COR-L47 (cell line): Measurements from ENCODE around the gene UPB1.
"Not testable (repeated sequence)": the region's sequence is repeated elsewhere in the genome, so short reads cannot be mapped to it uniquely, and the experiment has no call there.

Experiments used
- DNase-seq: peaks from one replicate; lab custom pipeline; 2025; lab: John Stamatoyannopoulos, UW

Gene UPB1

DNA sequence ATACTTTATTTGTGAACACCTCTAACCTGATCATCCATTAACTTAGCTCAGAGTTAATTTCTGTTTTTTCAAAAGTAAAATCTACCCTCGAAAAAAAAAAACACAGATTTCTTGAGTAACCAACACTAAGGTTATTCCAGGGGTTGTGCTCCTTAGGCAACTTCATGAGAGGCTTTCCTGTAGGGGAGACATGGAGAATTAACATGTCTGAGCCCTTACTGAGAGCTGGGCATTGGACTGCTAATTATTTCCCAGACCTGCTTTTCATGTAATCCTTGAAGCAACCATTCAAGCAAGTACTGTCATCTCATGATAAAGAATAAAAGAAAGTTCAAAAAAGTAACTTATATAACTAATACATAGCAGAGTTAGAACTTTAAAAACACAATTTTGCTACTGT lies 13.5 kb upstream of the UPB1 start:
- no peak for DNase-seq

DNA sequence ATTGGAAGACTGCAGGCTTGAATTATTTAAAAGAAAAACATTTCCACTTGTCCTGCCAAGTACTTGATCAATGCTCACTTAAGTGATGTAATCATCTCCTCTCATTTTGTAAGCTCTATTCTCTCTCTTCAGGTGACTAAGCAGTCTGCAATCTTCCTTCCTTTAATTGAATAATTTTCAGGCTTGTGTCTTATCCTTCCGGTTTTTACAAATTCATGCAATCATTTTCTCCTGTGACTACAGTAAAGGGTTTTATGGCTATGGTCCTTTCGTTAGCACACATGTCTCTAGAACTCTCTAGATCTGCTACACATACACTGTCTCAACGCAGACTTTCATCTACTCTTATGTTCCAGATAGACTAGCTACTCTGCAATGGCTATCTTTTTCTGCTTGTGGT lies 12.6 kb upstream of the UPB1 start:
- peak; percentile 43 for DNase-seq

DNA sequence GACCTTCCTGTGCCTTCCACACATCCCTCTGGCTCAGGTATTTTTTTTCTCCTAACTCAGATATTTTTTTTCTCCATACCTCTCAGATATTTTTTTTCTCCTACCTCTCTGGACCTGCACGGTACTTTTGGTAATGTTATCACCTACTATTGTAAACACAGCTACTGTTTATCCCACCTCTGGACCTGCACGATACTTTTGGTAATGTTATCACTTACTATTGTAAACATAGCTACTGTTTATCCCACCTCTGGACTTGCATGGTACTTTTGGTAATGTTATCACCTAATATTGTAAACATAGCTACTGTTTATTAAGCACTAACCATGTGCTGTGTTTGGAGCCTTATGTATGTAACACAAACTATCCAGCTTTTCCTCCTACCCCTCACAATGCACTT lies 12.1 kb upstream of the UPB1 start:
- DNase-seq = no peak

DNA sequence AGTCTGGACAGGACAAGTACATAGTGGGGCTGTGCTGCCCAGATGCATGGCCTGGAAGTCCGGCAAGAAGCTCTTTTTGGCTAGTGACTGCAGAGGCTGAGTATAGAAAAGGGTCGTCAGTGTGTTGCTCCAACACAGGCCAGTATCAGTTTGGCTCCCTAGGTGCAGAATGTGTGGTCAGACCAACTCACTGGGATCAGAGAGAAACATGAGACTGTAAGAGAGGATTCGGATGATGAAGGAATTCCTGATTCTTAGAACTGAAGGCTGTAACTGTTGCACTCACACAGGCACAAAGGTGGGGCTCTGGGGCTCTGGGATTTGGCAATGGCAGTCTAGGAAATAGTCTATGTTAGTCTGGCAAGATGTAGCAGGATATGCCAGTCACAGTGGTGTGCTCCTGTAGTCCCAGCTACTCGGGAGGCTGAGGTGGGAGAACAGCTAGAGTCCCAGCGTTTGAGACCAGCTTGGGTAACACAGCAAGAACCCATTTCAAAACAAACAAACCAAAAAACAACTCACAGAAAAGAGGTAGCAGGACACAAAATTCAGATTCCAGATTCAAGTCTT lies 11.1 kb upstream of the UPB1 start:
- no peak for DNase-seq

DNA sequence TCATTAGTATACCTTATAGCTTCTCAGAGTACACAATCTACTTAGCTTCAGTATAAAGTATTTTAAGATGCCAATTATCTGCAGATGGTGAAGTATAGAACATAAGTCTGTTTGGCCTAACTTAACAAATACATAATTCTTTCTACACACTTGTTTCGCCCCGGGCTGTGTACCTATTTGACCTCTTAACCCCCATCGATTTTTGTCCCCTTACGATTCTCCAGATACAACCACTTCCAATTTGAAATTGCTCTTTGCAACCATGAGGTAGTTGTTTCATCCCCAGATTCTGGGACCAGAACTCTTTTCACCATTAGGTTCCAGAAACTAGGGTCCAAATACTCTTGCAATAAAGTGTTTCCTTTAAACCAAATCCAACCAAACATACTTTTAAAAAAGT lies 10.0 kb upstream of the UPB1 start:
- DNase-seq = no peak

DNA sequence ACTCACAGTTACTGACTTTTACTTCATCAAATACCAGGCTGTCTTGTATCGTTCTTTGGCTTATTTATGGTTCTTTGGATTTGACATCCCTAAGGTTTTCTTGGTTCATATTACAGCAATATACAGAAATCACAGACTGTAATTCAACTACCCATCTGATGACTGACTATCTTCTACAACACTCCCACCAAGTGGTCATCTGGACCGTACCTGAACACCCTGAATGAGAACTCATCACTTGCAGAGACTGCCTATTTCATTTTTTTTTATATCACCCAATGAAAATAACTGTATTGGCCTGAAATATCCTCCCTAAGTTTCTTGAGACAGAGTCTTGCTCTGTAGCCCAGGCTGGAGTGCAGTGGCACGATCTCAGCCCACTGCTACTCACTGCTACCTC lies 9.5 kb upstream of the UPB1 start:
- peak; percentile 12 for DNase-seq

DNA sequence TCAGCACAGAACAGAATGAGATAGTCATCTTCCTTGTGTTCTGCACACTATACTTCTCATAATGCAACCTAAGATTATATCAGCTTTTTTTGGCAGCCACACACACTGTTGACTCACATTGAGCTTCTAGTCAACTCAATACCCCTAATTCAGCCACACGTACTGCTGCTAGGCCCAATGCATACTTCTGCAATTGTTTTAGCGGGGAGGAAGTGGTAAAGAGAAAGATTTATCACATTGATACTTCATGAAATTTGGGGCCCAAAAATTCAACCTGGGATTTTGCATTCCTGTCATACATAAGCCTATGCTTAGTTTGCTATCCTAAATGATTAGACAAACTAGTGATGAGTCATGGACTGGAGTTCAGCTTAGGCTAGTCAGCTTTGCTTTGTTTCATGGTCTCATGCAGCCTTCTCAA lies 8.6 kb upstream of the UPB1 start:
- DNase-seq = no peak

DNA sequence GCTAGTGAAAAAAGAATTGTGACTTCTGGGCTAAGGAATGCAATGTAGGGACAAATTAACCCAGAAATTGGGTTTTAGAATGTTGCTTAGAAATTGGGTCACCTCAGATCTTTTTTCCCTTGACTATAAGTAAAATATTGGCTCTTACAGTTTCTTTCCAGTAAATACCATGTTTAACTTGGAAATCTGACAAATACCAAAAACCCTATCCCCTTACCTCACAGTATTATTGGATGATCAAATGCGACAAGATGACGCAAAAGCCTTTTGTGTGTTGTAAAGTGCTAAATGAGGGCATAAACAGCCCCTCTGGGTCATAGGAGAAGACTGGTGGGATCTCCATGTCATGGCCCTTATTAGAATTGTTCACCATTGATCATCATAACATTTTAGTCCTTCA lies 6.1 kb upstream of the UPB1 start:
- no peak for DNase-seq

DNA sequence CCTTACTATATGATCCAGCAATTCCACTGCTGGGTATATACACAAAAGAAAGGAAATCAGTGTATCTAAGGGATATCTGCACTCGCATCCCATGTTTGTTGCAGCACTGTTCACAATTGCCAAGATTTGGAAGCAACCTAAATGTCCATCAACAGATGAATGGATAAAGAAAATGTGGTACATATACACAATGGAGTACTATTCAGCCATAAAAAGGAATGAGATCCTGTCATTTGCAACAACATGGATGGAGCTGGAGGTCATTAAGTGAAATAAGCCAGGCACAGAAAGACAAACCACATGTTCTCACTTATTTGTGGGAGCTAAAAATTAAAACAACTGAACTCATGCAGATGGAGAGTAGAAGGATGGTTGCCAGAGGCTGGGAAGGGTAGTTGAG lies 5.7 kb upstream of the UPB1 start:
- DNase-seq = not testable (repeated sequence)

DNA sequence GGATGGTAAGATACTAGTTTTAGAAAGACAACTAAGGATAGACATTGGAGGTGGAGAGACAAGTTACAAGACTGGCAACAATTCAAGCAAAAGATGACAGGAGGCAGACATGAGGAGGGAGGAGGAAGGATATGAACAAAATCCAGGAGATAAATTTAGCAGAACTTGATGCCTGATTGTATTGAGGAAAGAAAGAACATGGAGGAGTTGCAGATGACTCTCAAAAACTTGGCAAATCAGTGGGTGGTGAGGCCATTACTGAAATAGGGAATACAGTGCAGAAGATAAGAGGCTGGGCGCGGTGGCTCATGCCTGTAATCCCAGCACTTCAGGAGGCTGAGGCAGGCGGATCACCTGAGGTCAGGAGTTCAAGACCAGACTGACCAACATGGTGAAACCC lies 2.7 kb upstream of the UPB1 start:
- no peak for DNase-seq

DNA sequence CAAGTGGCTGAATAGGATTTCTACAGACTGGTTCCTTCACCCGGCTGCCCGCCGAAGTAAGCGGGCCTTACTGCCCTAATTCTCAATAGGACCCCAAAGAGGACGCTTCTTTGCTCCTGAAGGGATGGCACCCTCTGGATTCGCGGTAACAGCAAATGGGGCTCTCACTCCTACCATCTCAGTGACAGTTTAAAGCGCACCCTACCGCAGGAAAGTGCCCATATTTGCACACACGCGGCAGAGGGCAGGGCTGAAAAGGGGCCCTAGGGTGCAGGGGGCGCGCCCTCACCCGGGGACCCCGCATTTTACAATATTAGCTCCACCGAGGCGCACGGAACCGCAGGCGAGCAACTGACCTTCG lies 985 bp upstream of the UPB1 start:
- DNase-seq = no peak

DNA sequence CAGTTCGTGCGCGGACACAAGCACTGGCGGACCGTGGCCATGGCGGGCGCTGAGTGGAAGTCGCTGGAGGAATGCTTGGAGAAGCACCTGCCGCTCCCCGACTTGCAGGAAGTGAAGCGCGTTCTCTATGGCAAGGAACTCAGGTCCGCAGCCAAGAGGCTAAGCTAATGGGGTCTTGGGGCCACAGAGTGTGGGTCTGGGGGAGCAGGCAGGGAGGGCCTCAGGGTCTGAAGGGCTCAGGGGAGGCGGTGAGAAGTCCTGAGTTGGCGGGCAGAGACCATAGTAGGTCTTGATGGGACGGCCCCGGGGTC lies 188 bp downstream of the UPB1 start:
- DNase-seq = no peak

DNA sequence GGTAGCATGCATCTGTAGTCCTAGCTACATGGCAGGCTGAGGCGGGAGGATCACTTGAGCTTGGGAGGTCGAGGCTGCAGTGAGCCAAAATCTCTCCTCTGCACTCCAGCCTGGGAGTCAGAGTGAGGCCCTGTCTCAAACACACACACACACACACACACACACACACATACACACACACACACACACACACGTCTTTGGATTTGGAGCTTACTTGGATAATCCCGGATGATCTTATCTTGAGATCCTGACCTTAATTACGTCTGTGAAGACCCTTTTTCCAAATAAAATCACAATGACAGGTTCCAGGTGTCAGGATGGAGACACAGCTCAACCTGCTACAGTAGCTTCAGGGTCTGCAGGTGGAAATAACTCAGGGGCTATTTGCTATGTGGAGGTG lies 1.1 kb downstream of the UPB1 start:
- DNase-seq = no peak

DNA sequence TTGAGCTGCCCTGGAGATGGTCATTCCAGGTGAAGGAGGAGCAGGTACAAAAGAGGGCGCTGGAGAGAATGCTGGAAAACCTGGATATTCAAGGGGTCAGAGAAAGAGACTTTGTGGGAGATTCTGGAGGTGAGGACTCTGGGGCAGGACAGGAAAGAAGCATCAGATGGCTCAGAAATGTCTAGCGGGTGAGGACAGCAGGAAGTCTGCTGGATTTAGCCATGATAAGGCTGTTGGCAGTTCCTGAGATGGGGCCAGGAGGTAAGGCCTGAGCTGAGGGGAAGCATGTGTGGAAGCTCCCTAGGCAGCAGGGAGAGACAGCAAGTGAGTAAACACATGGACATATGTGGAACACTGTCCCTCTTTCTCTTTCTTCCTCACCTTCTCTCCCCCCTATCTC lies 1.5 kb downstream of the UPB1 start:
- no peak for DNase-seq

DNA sequence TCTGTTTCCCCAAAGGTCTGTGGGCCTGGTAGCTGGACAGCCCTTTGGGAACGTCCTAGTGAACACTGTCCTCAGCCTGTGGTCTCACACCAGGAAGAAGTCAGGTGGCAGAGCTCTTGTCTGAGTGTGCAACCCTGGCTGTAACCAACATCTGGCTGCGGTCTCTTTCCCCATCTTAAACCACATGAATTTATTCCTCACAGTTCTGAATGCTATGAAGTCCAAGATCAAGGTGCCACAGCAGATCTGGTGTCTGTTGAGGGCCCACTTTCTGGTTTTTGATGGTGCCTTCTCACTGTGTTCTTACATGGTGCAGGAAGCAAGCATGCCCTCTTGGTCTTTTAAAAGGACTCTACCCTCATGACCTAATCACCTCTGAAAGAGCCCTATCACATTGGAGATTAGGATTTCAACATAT lies 2.7 kb downstream of the UPB1 start:
- DNase-seq = no peak

DNA sequence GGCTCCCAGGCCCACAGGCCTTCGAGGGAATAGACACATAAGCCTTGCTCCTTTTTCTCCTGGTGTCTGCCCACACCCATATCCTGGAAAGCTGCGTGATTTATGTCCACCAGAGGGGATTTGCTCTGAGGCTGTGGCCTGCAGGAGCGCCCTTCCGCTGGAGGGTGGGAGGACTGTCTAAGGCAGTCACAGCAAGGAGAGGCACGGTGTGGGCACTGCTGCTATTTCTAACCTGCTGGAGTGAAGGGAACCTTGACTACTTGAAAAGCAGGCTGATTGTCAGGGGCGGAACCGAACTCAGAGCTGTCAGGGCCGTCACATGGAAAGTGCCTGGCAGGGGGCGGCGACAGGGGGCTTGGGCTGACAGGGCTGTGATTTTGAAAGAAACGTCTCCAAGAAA lies 3.7 kb downstream of the UPB1 start:
- no peak for DNase-seq

DNA sequence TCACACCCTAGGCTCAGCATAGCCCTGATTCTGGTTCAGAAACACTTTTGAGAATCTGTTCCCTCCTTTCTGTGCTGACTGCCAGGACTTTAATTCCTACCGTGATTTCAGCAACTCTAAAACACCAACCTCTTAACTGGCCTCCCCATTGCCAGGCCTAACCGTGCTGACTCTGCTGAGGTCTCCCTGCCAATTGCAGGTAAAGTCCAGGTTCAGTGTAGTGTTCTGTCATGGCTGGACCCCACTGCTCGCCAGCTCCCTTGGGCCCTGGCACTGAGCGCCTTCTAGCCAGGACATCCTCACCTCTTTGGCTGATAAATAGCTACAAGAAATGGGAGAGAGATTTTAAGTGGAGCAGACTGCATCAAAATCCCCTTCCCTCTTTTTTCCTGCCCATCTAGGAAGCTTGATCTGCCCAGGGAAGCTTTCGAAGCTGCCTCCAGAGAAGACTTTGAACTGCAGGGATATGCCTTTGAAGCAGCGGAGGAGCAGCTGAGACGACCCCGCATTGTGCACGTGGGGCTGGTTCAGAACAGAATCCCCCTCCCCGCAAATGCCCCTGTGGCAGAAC lies 4.7 kb downstream of the UPB1 start:
- no peak for DNase-seq

DNA sequence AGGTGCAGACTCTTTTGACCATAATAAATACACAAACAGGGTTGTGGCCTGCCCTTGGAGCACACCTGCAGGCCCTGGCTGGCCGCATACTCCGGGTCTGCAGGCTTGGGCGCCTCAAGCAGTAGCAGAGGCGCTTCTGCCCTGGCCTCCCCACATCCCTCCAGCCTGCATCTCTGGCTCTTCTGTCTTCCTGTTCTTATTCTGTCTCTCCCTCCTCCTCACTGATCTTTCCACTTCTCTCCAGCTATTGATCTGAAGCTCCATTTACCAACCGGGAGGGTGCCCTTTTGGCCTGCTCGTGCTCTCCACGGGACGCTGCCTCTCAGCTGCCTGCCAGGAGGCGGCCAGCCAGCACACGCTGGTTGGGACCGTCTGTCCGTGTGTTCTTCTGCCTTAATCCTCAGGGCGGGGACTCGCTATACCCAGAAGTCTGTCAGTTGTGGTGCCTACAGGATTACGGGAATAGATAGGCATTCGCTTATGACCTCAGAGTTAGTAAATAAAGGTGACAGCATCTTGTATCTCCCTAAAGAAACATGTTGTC lies 5.2 kb downstream of the UPB1 start:
- DNase-seq = no peak

DNA sequence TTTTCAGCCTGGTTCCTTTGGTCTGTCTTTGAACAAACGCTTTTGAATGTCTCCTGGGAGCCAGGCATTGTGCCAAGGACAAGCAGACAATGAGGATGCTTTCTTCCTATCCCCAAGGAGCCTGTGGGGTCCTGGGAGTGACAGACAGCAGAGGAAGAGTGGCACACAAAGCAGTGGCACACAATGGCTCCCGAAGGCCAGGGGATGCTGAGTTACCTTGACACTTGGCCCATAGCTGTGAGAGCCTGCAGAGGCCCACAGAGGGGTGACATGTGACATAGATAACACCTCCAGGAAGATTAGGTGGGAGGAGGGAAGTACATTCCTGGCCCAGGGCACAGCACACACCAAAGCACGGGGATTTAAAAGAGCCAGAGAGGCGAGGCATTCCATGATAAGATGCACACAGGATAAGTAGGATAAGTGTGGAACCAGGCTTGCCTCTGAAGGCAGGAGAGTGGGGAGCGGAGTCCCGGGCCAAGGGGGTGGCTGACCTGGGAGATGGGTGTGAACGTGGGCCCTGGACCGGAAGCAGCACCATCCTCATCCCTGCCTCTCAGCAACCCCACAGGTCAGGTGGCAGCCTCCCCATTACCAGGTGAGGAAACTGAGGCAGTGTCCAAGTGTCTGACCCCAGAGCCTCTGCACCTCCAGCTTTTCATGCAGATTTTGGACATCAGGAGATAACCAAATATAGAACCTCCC lies 6.3 kb downstream of the UPB1 start:
- no peak for DNase-seq

DNA sequence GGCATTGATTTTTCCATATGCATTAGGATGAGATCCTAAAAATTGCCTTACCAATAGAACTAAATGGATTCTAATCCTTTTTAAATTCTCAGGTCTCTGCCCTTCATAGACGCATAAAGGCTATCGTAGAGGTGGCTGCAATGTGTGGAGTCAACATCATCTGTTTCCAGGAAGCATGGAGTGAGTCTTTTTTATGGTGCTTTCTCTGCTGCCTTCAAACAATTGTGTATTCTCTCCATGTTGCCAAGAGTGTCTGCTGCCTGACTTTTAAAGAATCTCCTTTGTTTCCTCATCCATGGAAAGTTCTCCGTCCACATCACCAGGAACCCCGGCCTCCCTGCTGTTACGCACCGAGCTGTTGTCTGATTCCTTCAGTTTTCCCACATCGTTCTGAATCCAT lies 6.9 kb downstream of the UPB1 start:
- DNase-seq = no peak

DNA sequence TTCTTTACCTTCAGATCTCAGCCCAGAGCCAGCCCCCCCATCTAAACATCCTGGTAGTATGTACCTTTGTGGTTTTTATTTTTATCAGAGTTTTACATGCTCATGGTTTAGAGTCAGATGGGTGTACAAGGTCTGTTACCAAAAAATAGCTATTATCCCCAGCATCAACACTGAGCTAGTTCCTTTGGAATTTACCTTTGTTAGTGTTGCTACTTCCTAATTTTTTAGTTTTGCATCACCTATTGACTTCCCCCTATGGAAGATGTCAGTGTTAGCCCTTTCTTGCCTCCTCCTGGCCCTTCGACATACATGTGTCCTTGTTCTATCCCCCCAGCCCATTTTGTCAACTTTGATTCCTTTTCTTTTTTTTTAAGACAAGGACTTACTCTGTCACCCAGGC lies 7.4 kb downstream of the UPB1 start:
- no peak for DNase-seq

DNA sequence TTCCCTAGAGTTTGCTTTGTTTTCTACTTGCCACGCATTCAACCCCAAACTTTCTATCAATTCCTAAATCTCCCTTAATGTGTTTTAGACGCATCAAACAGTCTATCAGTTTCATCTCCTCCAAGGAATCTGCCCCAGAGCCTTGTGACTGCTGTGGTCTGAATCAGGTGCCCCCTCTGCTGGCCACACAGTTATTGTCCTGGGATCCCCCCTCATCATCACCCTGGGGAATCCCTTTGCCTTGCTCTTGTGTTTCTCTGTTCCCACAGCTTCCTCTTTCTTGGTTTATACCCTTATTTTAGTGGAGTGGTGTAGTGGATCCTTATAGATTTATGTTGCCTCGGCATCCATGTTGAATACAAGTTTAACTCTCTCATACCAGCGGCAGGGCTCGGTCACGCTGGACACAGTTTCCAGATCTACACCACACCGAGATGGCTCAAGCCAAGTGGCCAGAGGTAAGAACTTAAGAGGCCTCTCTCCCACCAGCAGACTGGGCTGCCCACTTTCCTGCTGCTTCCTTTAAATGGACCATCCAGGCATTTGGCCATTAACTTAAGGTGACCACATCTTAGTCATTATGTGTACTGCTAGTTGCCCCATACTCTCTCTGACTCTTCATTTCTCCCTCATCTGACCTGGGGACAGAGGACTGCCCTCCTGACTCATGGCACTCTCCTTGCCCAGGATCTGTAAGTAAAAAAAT lies 8.2 kb downstream of the UPB1 start:
- DNase-seq = peak; percentile 10

DNA sequence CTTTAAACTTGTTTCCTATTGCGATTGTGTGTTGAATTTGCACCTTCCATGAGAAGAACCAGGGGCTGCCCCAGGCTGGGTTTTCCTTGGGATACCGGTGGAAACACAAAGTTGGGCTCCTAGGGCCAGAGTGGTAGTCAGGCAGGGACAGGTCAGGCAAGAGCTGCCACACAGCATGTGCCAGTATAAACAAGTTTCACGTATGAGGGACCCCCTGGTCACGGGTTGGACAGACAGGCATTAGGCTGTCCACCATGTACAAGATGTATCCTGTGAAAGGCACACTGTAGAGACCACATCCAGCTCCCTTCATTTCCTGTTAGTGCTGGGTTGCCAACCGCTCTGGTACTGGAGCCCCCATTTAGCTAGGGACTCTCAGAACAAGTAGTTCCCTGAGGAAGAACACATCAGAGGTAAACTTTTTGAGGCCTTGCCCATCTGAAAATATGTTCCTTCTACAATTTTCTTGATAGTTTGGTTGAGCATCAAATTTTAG lies 8.8 kb downstream of the UPB1 start:
- no peak for DNase-seq
